Measurements from ENCODE around the gene CREBBP. TPM values are rescaled to one million over a fixed set of nuclear protein-coding genes. Genes with fewer than 3 reads are reported as not detected.

The CREBBP gene
- total and polyA plus RNA-seq, 7 donors, result 5.4 to 85.3 (median 39.5) TPM

GRCh38 chr16:3785413-3785812 is 95.1 kb downstream of the CREBBP start:
- no peak for DNase-seq
- H3K27ac ChIP-seq, result no peak overlapping the region
- no peak overlapping the region for H3K4me3 ChIP-seq
- no peaks in the 10 kb centered on the region for H3K4me1 ChIP-seq
- no peaks in the 10 kb centered on the region for H3K27me3 ChIP-seq
- 95 to 97% methylated on average over 12 of the region's 12 CpGs for WGBS, 2 donors
- no peaks in the 10 kb centered on the region for H3K9me3 ChIP-seq
- TF ChIP-seq EP300 (IDR thresholded peaks at IDR 0.05) (no peak), CTCF (IDR thresholded peaks at IDR 0.05) (no peak), POLR2AphosphoS5 (IDR thresholded peaks at IDR 0.05) (no peak), POLR2A (IDR thresholded peaks at IDR 0.05) (no peak)
- H3K36me3 ChIP-seq, result peaks cover 0 to 52% (median 12%) of the 10 kb centered on the region in 4 donors
- intact Hi-C loops (cut with DNase I), result no loop called here

- Histone ChIP-seq H3K4me3 (no peak overlapping the region), H3K27me3 (no peaks in the 10 kb centered on the region), H3K27ac (no peak overlapping the region), H3K4me1 (no peaks in the 10 kb centered on the region), H3K36me3 (peaks cover 0 to 61% (median 24%) of the 10 kb centered on the region in 4 donors), H3K9me3 (no peaks in the 10 kb centered on the region)
- intact Hi-C loops (cut with DNase I), result no loop called here
- TF ChIP-seq POLR2A (IDR thresholded peaks at IDR 0.05), result no peak
- TF ChIP-seq EP300 (IDR thresholded peaks at IDR 0.05), result no peak
- TF ChIP-seq POLR2AphosphoS5 (IDR thresholded peaks at IDR 0.05), result no peak
- no peak for TF ChIP-seq CTCF (IDR thresholded peaks at IDR 0.05)
- DNase-seq, result no peak
- 93 to 95% methylated on average over 3 of the region's 3 CpGs for WGBS, 2 donors
Observed at GRCh38 chr16:3783516-3783915, 97.0 kb downstream of the CREBBP start.

- no peak for DNase-seq
- intact Hi-C loops (cut with DNase I), result no loop called here
- TF ChIP-seq CTCF (IDR thresholded peaks at IDR 0.05) (no peak), POLR2A (IDR thresholded peaks at IDR 0.05) (no peak), EP300 (IDR thresholded peaks at IDR 0.05) (no peak), POLR2AphosphoS5 (IDR thresholded peaks at IDR 0.05) (no peak)
Observed at GRCh38 chr16:3782566-3782965, 97.9 kb downstream of the CREBBP start.

GRCh38 chr16:3781421-3781820 is 99.1 kb downstream of the CREBBP start:
- peaks cover 5 to 75% (median 38%) of the 10 kb centered on the region in 4 donors for H3K36me3 ChIP-seq
- intact Hi-C loops (cut with DNase I), result no loop called here

More at GRCh38 chr16:3782566-3782965, 97.9 kb downstream of the CREBBP start:
- Histone ChIP-seq H3K4me3 (no peak overlapping the region), H3K4me1 (no peaks in the 10 kb centered on the region), H3K27ac (no peak overlapping the region), H3K36me3 (peaks cover 5 to 68% (median 29%) of the 10 kb centered on the region in 4 donors), H3K27me3 (no peaks in the 10 kb centered on the region), H3K9me3 (no peaks in the 10 kb centered on the region)
- WGBS, 2 donors, result 93 to 95% methylated on average over 7 of the region's 7 CpGs

More at GRCh38 chr16:3781421-3781820, 99.1 kb downstream of the CREBBP start:
- Histone ChIP-seq H3K27me3 (no peaks in the 10 kb centered on the region), H3K4me1 (no peaks in the 10 kb centered on the region), H3K9me3 (no peaks in the 10 kb centered on the region), H3K27ac (no peak overlapping the region), H3K4me3 (no peak overlapping the region)
- 88 to 89% methylated on average over 4 of the region's 4 CpGs for WGBS, 2 donors
- DNase-seq, result no peak
- no peak for TF ChIP-seq EP300 (IDR thresholded peaks at IDR 0.05)
- TF ChIP-seq CTCF (IDR thresholded peaks at IDR 0.05), result no peak
- no peak for TF ChIP-seq POLR2A (IDR thresholded peaks at IDR 0.05)
- TF ChIP-seq POLR2AphosphoS5 (IDR thresholded peaks at IDR 0.05), result no peak
